Right renal pelvis (tissue), 4 donors: ENCODE results near the gene SLAMF1. TPM values are rescaled to one million over a fixed set of nuclear protein-coding genes. Genes with fewer than 3 reads are reported as not detected.
A peak's percentile ranks its signal among the peaks of the same experiment; 100 is the strongest.
"Not testable (repeated sequence)": the region's sequence is repeated elsewhere in the genome, so short reads cannot be mapped to it uniquely, and the experiment has no call there.

ENCODE experiments used
- DNase-seq, 4 donors: peaks; one replicate each; pipeline ENCODE4 v3.0.0-alpha.2; 2013; ENCODE audit warnings: low read depth in 4 of 4, low spot score in 3 of 4, missing footprints in 1 of 4
- polyA plus RNA-seq, 4 donors: library from polyadenylated mRNA; unstranded; fragments of 120-200 nt; gene quantifications; one replicate each; pipeline ENCODE4 v1.2.1, GENCODE V29; 2013; ENCODE audit not compliant: insufficient read length in 4 of 4

The SLAMF1 gene
- polyA plus RNA-seq, 4 donors, result 0.10 to 0.18 (median 0.16) TPM

- DNase-seq, result peak in 2 of 4 donors; percentile 16 to 20
Observed at GRCh38 chr1:160607011-160607671, 39.7 kb downstream of the SLAMF1 start.

GRCh38 chr1:160606611-160607010, 40.2 kb downstream of the SLAMF1 start:
- no peak for DNase-seq

- DNase-seq, result no peak
Observed at GRCh38 chr1:160605792-160606479, 40.9 kb downstream of the SLAMF1 start.

- no peak for DNase-seq
Observed at GRCh38 chr1:160605205-160605604, 41.6 kb downstream of the SLAMF1 start.

GRCh38 chr1:160597705-160598104, 49.1 kb downstream of the SLAMF1 start:
- no peak for DNase-seq

GRCh38 chr1:160597051-160597450, 49.8 kb downstream of the SLAMF1 start:
- no peak for DNase-seq

- no peak for DNase-seq
Observed at GRCh38 chr1:160590488-160590887, 56.4 kb downstream of the SLAMF1 start.

- no peak for DNase-seq
Observed at GRCh38 chr1:160588468-160588867, 58.4 kb downstream of the SLAMF1 start.

- no peak for DNase-seq
Observed at GRCh38 chr1:160584784-160585183, 62.1 kb downstream of the SLAMF1 start.

- DNase-seq, result not testable (repeated sequence)
Observed at GRCh38 chr1:160582976-160583375, 63.9 kb downstream of the SLAMF1 start.

- DNase-seq, result no peak
Observed at GRCh38 chr1:160581961-160582360, 64.9 kb downstream of the SLAMF1 start.

GRCh38 chr1:160580221-160580812, 66.5 kb downstream of the SLAMF1 start:
- no peak for DNase-seq

- DNase-seq, result no peak
Observed at GRCh38 chr1:160579216-160579701, 67.6 kb downstream of the SLAMF1 start, which contains the start of gene CD84. Gene CD84, minus strand, starts transcription at chr1:160579496. Its CDS starts 59 bp downstream, at chr1:160579437.

GRCh38 chr1:160578525-160579191, 68.2 kb downstream of the SLAMF1 start:
- no peak for DNase-seq

GRCh38 chr1:160578175-160578524, 68.7 kb downstream of the SLAMF1 start:
- DNase-seq, result no peak

- no peak for DNase-seq
Observed at GRCh38 chr1:160577671-160578070, 69.2 kb downstream of the SLAMF1 start.

GRCh38 chr1:160576884-160577283, 70.0 kb downstream of the SLAMF1 start:
- DNase-seq, result no peak

- no peak for DNase-seq
Observed at GRCh38 chr1:160576390-160576789, 70.5 kb downstream of the SLAMF1 start.

GRCh38 chr1:160575112-160575664, 71.7 kb downstream of the SLAMF1 start:
- no peak for DNase-seq

- DNase-seq, result no peak
Observed at GRCh38 chr1:160570840-160571239, 76.0 kb downstream of the SLAMF1 start.

GRCh38 chr1:160569806-160570205, 77.0 kb downstream of the SLAMF1 start:
- no peak for DNase-seq
